B cell (primary cell): ENCODE data around the gene TNFSF8. TPM values are rescaled to one million over a fixed set of nuclear protein-coding genes. Genes with fewer than 3 reads are reported as not detected.

Experiments
- ATAC-seq: fragments of 200-7000 bp; cut with Tn5 transposase; one replicate; pipeline ENCODE4 v1.10.0; 2021; ENCODE audit warnings: low read depth, mild to moderate bottlenecking, moderate number of reproducible peaks, moderate library complexity
- CTCF ChIA-PET: fragments of 350-600 bp; sonication (Branson Sonifier 250); formaldehyde crosslinking; loops from one replicate; lab custom pipeline; 2021; ENCODE audit warnings: antibody characterized with exemption, inconsistent platforms; lab: Charles Lee
- POLR2A ChIA-PET: fragments of 350-600 bp; sonication (Branson Sonifier 250); formaldehyde crosslinking; loops from one replicate; lab custom pipeline; 2021; ENCODE audit warnings: antibody characterized with exemption; lab: Charles Lee
- DNase-seq: peaks from one replicate; pipeline ENCODE4 v3.0.0; 2013
- H2AFZ ChIP-seq: 2 replicates; pipeline ENCODE4 v1.6.1; 2012; ENCODE audit warnings: mild to moderate bottlenecking, low read depth, low read length; ENCODE audit not compliant: insufficient read depth, poor library complexity, severe bottlenecking
- H3K27ac ChIP-seq, 2 donors: 1 replicate in 1 of 2; 2 replicates in 1 of 2; pipeline ENCODE4 v1.5.1; 2012 to 2013; ENCODE audit warnings: low read length in 2 of 2, mild to moderate bottlenecking in 2 of 2, moderate library complexity in 1 of 2
- H3K27me3 ChIP-seq, 4 experiments: fragments of 200-600 bp in 1 of 4; sonication (generic) in 1 of 4; replicated peaks in 1 of 4; 1 replicate in 2 of 4; 2 replicates in 2 of 4; pipeline versions ENCODE4 v1.6.1 to v1.7.0; 2013 to 2016; ENCODE audit warnings: low read length in 3 of 4, mild to moderate bottlenecking in 2 of 4, mixed read lengths in 1 of 4, moderate library complexity in 1 of 4; ENCODE audit not compliant: insufficient read depth in 4 of 4, control insufficient read depth in 3 of 4; ENCODE audit errors: control extremely low read depth in 1 of 4
- H3K36me3 ChIP-seq, 2 experiments: replicated peaks in 1 of 2; 1 replicate in 1 of 2; 2 replicates in 1 of 2; pipeline versions ENCODE4 v1.6.1 to v1.7.1; 2013; ENCODE audit warnings: low read length in 1 of 2; ENCODE audit not compliant: insufficient read depth in 2 of 2, control insufficient read depth in 1 of 2; ENCODE audit errors: control extremely low read depth in 1 of 2, extremely low read depth in 1 of 2
- H3K4me1 ChIP-seq, 2 donors: fragments of 200-600 bp in 1 of 2; sonication (generic) in 1 of 2; 1 replicate in 1 of 2; 2 replicates in 1 of 2; pipeline versions ENCODE4 v1.5.1 to v1.6.1; 2013 to 2017; ENCODE audit warnings: low read length in 2 of 2; ENCODE audit not compliant: control insufficient read depth in 2 of 2, insufficient read depth in 2 of 2
- H3K4me2 ChIP-seq: replicated peaks from 2 replicates; pipeline ENCODE3; 2012; ENCODE audit warnings: mild to moderate bottlenecking, low read depth, low read length; ENCODE audit not compliant: poor library complexity, severe bottlenecking
- H3K4me3 ChIP-seq, 5 experiments: fragments of 200-600 bp in 1 of 5; sonication (generic) in 1 of 5; 1 replicate in 3 of 5; 2 replicates in 2 of 5; pipeline versions ENCODE4 v1.5.1 to v1.7.0; 2011 to 2016; ENCODE audit warnings: low read length in 4 of 5, mild to moderate bottlenecking in 4 of 5, low read depth in 2 of 5, control low read depth in 1 of 5, moderate library complexity in 1 of 5; ENCODE audit not compliant: insufficient read depth in 1 of 5; ENCODE audit errors: control extremely low read depth in 1 of 5, extremely low read depth in 1 of 5
- H3K79me2 ChIP-seq: fragments of 200-600 bp; sonication (generic); one replicate; pipeline ENCODE4 v1.6.0; 2016; ENCODE audit warnings: low read length; ENCODE audit not compliant: control insufficient read depth, insufficient read depth
- H3K9ac ChIP-seq: fragments of 200-600 bp; sonication (generic); 2 replicates; pipeline ENCODE4 v1.6.1; 2017; ENCODE audit warnings: mild to moderate bottlenecking, low read length, moderate library complexity
- H3K9me3 ChIP-seq, 3 donors: one replicate each; pipeline versions ENCODE4 v1.6.1 to v1.7.1; 2013; ENCODE audit warnings: low read length in 2 of 3; ENCODE audit not compliant: control insufficient read depth in 2 of 3, insufficient read depth in 1 of 3; ENCODE audit errors: control extremely low read depth in 1 of 3
- H4K20me1 ChIP-seq: 2 replicates; pipeline ENCODE4 v1.6.0; 2012; ENCODE audit warnings: mild to moderate bottlenecking, low read length; ENCODE audit not compliant: insufficient read depth, control insufficient read depth, poor library complexity, severe bottlenecking
- H3K27ac Mint-ChIP-seq: one replicate; pipeline ENCODE4 v1.8.0; 2021; ENCODE audit warnings: mixed read lengths
- H3K27me3 Mint-ChIP-seq: one replicate; pipeline ENCODE4 v1.8.0; 2021; ENCODE audit warnings: mixed read lengths
- H3K4me1 Mint-ChIP-seq: one replicate; pipeline ENCODE4 v1.8.0; 2021; ENCODE audit warnings: mixed read lengths
- H3K4me3 Mint-ChIP-seq: one replicate; pipeline ENCODE4 v1.8.0; 2021; ENCODE audit warnings: mixed read lengths
- H3K9me3 Mint-ChIP-seq: one replicate; pipeline ENCODE4 v1.8.0; 2022; ENCODE audit warnings: mixed read lengths; ENCODE audit not compliant: insufficient read depth
- EZH2 ChIP-seq: IDR thresholded peaks from 2 replicates; pipeline ENCODE4 v1.6.1; 2012; ENCODE audit warnings: borderline replicate concordance, low read depth, mild to moderate bottlenecking, moderate library complexity, low read length; ENCODE audit not compliant: insufficient read depth, poor library complexity, severe bottlenecking
- WGBS: methylation state at CpG from one replicate; pipeline ENCODE4 v1.1.5; 2013; ENCODE audit warnings: missing lambda C conversion rate; ENCODE audit not compliant: insufficient coverage; 5-methylcytosine and 5-hydroxymethylcytosine counted together
- intact Hi-C: fragments of 100-400 bp; cut with micrococcal nuclease; formaldehyde crosslinking; loops from one replicate; pipeline ENCODE4 v1.10.0; 2022
- polyA plus RNA-seq: library from polyadenylated mRNA; depleted of rRNA; stranded (reverse); fragments of >200 nt; gene quantifications from 2 replicates; pipeline ENCODE4 v1.2.3, GENCODE V29; 2012
- total RNA-seq, 2 donors: library from RNA; stranded (reverse); fragments of 120-200 nt in 1 of 2; gene quantifications; 1 replicate in 1 of 2; 2 replicates in 1 of 2; pipeline versions ENCODE4 v1.2.3 to v1.2.4, GENCODE V29; 2013 to 2022
- TF ChIP-seq, protein P1 (sequence below): fragments of 200-600 bp; IDR thresholded peaks from one replicate; pipeline ENCODE4 v1.8.0; 2022; ENCODE audit warnings: antibody characterized with exemption, mild to moderate bottlenecking

TNFSF8 gene
- total and polyA plus RNA-seq, 2 donors (not counting 1 experiment from before 2014, with no cell fraction given) = 1.6 to 2.6 TPM

GRCh38 chr9:114958021-114958843, 27.8 kb upstream of the TNFSF8 start:
- Histone ChIP-seq H3K9me3 (peaks cover 1 to 18% (median 7%) of the 10 kb centered on the region in 3 donors), H3K79me2 (no peaks in the 10 kb centered on the region), H3K4me1 (peaks cover 5 to 15% of the 10 kb centered on the region in 2 donors), H3K27ac (no peak overlapping the region), H2AFZ (no peak overlapping the region), H3K4me3 (no peak overlapping the region), H3K4me2 (peak overlapping the region; percentile 19), H3K27me3 (peaks cover 0 to 16% (median 0%) of the 10 kb centered on the region in 4 experiments), H4K20me1 (no peaks in the 10 kb centered on the region), H3K36me3 (no peaks in the 10 kb centered on the region), H3K9ac (no peak overlapping the region)
- H3K27me3 Mint-ChIP-seq = peaks cover 6% of the 10 kb centered on the region
- 29% methylated on average over 3 of the region's 12 CpGs for WGBS
- ChIA-PET POLR2A (no interaction called here), CTCF (no interaction called here)
- no peak overlapping the region for H3K27ac Mint-ChIP-seq
- ATAC-seq (no peak), DNase-seq (no peak)
- TF ChIP-seq EZH2 = no peak
- TF ChIP-seq, protein P1, sequence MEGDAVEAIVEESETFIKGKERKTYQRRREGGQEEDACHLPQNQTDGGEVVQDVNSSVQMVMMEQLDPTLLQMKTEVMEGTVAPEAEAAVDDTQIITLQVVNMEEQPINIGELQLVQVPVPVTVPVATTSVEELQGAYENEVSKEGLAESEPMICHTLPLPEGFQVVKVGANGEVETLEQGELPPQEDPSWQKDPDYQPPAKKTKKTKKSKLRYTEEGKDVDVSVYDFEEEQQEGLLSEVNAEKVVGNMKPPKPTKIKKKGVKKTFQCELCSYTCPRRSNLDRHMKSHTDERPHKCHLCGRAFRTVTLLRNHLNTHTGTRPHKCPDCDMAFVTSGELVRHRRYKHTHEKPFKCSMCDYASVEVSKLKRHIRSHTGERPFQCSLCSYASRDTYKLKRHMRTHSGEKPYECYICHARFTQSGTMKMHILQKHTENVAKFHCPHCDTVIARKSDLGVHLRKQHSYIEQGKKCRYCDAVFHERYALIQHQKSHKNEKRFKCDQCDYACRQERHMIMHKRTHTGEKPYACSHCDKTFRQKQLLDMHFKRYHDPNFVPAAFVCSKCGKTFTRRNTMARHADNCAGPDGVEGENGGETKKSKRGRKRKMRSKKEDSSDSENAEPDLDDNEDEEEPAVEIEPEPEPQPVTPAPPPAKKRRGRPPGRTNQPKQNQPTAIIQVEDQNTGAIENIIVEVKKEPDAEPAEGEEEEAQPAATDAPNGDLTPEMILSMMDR = no peak
- intact Hi-C loops = no loop called here
- peaks cover 10% of the 10 kb centered on the region for H3K9me3 Mint-ChIP-seq
- no peak overlapping the region for H3K4me3 Mint-ChIP-seq
- H3K4me1 Mint-ChIP-seq = peaks cover 17% of the 10 kb centered on the region

DNA sequence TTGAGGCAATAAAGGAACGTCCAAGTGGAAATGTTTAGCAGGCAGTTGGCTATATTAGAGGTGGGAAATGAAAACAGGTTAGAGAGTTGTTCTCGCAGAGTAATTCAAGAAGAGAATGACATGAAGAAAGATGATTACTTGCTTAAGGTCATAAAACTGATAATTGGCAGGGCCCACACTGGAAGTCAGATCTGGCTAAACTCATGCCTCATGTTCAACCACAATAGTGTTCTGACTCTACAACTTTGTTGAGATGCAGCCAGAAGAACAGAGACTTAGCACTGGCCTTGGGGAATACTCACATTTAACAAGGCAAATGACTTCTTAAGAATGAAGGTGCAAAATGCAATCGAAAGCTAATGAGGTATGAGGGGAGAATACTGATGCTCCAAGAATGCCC, 27.2 kb upstream of the TNFSF8 start:
- H3K27me3 Mint-ChIP-seq = peaks cover 6% of the 10 kb centered on the region
- H3K27me3 ChIP-seq = peaks cover 0 to 18% (median 0%) of the 10 kb centered on the region in 4 experiments
- ChIA-PET POLR2A (no interaction called here), CTCF (no interaction called here)
- H3K27ac Mint-ChIP-seq = no peak overlapping the region
- 67% methylated on average over 1 of the region's 3 CpGs for WGBS
- H3K4me1 ChIP-seq = peaks cover 5 to 15% of the 10 kb centered on the region in 2 donors
- TF ChIP-seq, protein P1 = no peak
- no peaks in the 10 kb centered on the region for H3K79me2 ChIP-seq
- H3K4me1 Mint-ChIP-seq = peaks cover 17% of the 10 kb centered on the region
- DNase-seq (no peak), ATAC-seq (no peak)
- no peak overlapping the region for H3K27ac ChIP-seq
- no peak overlapping the region for H3K4me2 ChIP-seq
- no peak overlapping the region for H3K9ac ChIP-seq
- H3K4me3 ChIP-seq = no peak overlapping the region
- peaks cover 10% of the 10 kb centered on the region for H3K9me3 Mint-ChIP-seq
- H3K36me3 ChIP-seq = no peaks in the 10 kb centered on the region
- H3K9me3 ChIP-seq = peaks cover 1 to 16% (median 5%) of the 10 kb centered on the region in 3 donors
- intact Hi-C loops = no loop called here
- no peak overlapping the region for H3K4me3 Mint-ChIP-seq
- H2AFZ ChIP-seq = no peak overlapping the region
- H4K20me1 ChIP-seq = no peaks in the 10 kb centered on the region
